ENCODE results near the gene NCK1. TPM values are rescaled to one million over a fixed set of nuclear protein-coding genes. Genes with fewer than 3 reads are reported as not detected.

NCK1 gene
- total RNA-seq, 1 donor from 2014 or later: 28.4 TPM

- Mint-ChIP-seq H3K27ac (ENCODE audit: unreplicated experiment) (no peak overlapping the region), H3K4me3 (ENCODE audit: unreplicated experiment) (no peak overlapping the region), H3K9me3 (ENCODE audit: unreplicated experiment) (no peaks in the 10 kb centered on the region), H3K27me3 (ENCODE audit: unreplicated experiment) (no peaks in the 10 kb centered on the region), H3K36me3 (ENCODE audit: unreplicated experiment) (peaks cover 9% of the 10 kb centered on the region), H3K4me1 (ENCODE audit: low read depth, unreplicated experiment) (peaks cover 3% of the 10 kb centered on the region)
- DNase-seq: no peak
- TF ChIP-seq, protein P1, sequence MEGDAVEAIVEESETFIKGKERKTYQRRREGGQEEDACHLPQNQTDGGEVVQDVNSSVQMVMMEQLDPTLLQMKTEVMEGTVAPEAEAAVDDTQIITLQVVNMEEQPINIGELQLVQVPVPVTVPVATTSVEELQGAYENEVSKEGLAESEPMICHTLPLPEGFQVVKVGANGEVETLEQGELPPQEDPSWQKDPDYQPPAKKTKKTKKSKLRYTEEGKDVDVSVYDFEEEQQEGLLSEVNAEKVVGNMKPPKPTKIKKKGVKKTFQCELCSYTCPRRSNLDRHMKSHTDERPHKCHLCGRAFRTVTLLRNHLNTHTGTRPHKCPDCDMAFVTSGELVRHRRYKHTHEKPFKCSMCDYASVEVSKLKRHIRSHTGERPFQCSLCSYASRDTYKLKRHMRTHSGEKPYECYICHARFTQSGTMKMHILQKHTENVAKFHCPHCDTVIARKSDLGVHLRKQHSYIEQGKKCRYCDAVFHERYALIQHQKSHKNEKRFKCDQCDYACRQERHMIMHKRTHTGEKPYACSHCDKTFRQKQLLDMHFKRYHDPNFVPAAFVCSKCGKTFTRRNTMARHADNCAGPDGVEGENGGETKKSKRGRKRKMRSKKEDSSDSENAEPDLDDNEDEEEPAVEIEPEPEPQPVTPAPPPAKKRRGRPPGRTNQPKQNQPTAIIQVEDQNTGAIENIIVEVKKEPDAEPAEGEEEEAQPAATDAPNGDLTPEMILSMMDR (IDR thresholded peaks at IDR 0.05; ENCODE audit: partially characterized antibody, unreplicated experiment): no peak
Observed at GRCh38 chr3:136949708-136950107, 87.7 kb downstream of the NCK1 start.

DNA sequence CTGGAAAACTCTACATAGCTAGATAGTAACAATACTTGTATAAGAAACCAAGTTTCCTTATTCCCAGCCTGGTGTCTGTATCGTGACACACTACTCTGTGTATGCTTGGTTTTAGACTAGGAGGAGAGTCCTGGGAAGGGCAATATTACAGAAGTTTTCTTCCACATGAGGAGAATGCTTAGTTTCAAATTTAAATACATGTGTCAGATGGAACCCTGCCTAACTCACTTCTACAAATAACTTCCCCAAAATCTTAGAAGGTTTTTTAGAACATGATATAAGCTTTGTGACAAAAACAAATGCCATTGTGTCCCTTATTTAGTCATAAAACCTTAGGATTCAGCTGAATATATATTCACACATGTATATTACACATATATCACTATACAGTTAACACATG, 88.6 kb downstream of the NCK1 start:
- Mint-ChIP-seq H3K4me1 (ENCODE audit: low read depth, unreplicated experiment) (peaks cover under 1% of the 10 kb centered on the region), H3K27ac (ENCODE audit: unreplicated experiment) (no peak overlapping the region), H3K27me3 (ENCODE audit: unreplicated experiment) (no peaks in the 10 kb centered on the region), H3K4me3 (ENCODE audit: unreplicated experiment) (no peak overlapping the region), H3K36me3 (ENCODE audit: unreplicated experiment) (peaks cover 8% of the 10 kb centered on the region), H3K9me3 (ENCODE audit: unreplicated experiment) (no peaks in the 10 kb centered on the region)
- no peak for DNase-seq
- TF ChIP-seq, protein P1 (IDR thresholded peaks at IDR 0.05; ENCODE audit: partially characterized antibody, unreplicated experiment): no peak

DNA sequence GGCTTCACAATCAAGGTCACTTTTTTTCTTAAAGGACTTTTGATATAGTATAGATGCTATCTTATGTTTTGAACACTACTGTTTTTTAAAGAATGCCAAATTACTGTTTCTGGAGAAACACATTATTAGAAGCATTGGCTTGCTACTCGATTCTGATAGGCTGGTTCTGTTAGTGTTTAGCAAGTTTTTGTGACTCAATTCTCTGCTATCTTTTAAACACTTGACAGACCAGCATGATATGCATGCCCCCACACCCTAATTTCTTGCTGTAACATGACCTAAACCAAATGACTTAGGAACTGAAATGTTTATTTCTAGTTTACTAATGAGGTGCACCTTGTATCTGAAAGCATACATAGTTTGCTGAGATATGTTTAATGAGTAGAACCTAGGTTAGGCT, 90.3 kb downstream of the NCK1 start:
- TF ChIP-seq, protein P1 (IDR thresholded peaks at IDR 0.05; ENCODE audit: partially characterized antibody, unreplicated experiment): no peak
- Mint-ChIP-seq H3K4me3 (ENCODE audit: unreplicated experiment) (no peak overlapping the region), H3K4me1 (ENCODE audit: low read depth, unreplicated experiment) (no peaks in the 10 kb centered on the region), H3K27ac (ENCODE audit: unreplicated experiment) (no peak overlapping the region), H3K27me3 (ENCODE audit: unreplicated experiment) (no peaks in the 10 kb centered on the region), H3K9me3 (ENCODE audit: unreplicated experiment) (no peaks in the 10 kb centered on the region), H3K36me3 (ENCODE audit: unreplicated experiment) (no peaks in the 10 kb centered on the region)
- DNase-seq: no peak

DNA sequence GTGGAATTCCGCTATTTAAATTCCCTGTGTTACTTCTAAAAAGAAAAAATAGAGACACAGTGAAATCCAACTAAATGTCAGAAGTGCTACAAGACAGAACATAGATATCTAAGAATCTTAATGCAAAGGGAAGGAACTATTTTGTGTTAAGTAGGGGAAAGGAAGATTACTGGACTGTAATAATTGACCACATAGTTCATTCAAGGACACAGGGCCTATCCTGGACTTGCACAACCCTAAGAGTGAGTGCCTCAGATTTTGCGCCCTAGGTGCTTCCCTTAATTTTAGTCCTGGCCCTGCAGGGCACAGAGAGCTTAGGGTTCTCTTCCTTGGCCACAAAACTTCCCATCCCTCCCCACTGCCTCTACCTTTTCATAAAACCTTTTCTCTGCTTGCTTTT, 92.2 kb downstream of the NCK1 start:
- Mint-ChIP-seq H3K27ac (ENCODE audit: unreplicated experiment) (no peak overlapping the region), H3K4me3 (ENCODE audit: unreplicated experiment) (no peak overlapping the region)
- TF ChIP-seq, protein P1 (IDR thresholded peaks at IDR 0.05; ENCODE audit: partially characterized antibody, unreplicated experiment): no peak

DNA sequence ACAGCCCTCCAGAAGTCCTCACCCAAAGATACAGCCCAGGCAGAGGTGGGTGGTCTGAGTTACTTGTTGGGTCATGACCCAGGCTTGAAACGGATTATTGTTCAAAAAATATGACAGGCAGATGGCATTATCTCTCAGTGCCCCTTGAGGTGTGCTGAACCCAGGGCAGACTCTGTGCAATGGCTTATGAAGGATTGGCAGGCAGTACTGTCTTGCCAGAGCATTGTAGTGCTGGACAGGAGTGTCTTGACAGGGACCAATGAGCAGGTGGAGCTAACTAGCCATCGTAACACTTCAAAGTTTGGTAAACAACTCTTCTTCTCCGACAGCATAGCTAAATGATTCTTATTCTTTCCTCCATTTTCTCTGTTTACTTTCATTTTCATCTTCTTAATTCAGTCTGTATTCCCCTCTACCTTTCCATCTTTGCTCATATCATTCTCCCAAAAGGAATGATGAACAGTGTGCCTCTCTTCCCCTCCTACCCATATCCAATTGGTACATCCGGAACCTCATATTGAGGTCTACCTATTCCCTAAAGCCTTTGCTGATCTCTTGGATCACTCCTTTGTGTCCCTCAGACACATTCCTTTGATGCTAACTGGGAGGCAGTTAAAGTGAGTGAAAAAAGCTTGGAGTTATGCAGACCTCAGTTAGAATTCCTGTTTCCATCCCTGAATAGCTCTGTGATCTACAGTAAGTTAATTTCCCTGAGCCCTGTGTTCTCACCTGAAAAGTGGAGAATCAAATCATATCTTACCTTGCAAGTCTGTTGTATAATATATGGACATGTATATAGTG, 93.2 kb downstream of the NCK1 start:
- Mint-ChIP-seq H3K9me3 (ENCODE audit: unreplicated experiment) (no peaks in the 10 kb centered on the region), H3K4me3 (ENCODE audit: unreplicated experiment) (no peak overlapping the region), H3K27ac (ENCODE audit: unreplicated experiment) (no peak overlapping the region), H3K4me1 (ENCODE audit: low read depth, unreplicated experiment) (no peaks in the 10 kb centered on the region), H3K36me3 (ENCODE audit: unreplicated experiment) (no peaks in the 10 kb centered on the region), H3K27me3 (ENCODE audit: unreplicated experiment) (no peaks in the 10 kb centered on the region)
- DNase-seq: no peak
- TF ChIP-seq, protein P1 (IDR thresholded peaks at IDR 0.05; ENCODE audit: partially characterized antibody, unreplicated experiment): no peak

More for the DNA sequence above, 92.2 kb downstream of the NCK1 start:
- DNase-seq: no peak
- Mint-ChIP-seq H3K4me1 (ENCODE audit: low read depth, unreplicated experiment) (no peaks in the 10 kb centered on the region), H3K27me3 (ENCODE audit: unreplicated experiment) (no peaks in the 10 kb centered on the region), H3K36me3 (ENCODE audit: unreplicated experiment) (no peaks in the 10 kb centered on the region), H3K9me3 (ENCODE audit: unreplicated experiment) (no peaks in the 10 kb centered on the region)
